PFSK-1 (cell line): ENCODE measurements around the gene PEX6.

ENCODE experiments used
- POLR2AphosphoS5 ChIP-seq: IDR thresholded peaks from 2 replicates; pipeline ENCODE4 v1.6.1; 2012; ENCODE audit warnings: low read depth, mild to moderate bottlenecking, control low read depth, low read length, moderate library complexity
- REST ChIP-seq, 2 experiments: IDR thresholded peaks; 2 replicates each; pipeline versions ENCODE4 v1.6.1 to v1.8.0; 2011 to 2012; ENCODE audit warnings: low read depth in 2 of 2, low read length in 2 of 2, control low read depth in 1 of 2, inconsistent platforms in 1 of 2, mild to moderate bottlenecking in 1 of 2, moderate library complexity in 1 of 2; ENCODE audit not compliant: insufficient read depth in 1 of 2
- SIN3A ChIP-seq: IDR thresholded peaks from 2 replicates; pipeline ENCODE4 v1.6.1; 2012; ENCODE audit warnings: mild to moderate bottlenecking, low read length, moderate library complexity, borderline replicate concordance; ENCODE audit not compliant: insufficient read depth
- TAF1 ChIP-seq: IDR thresholded peaks from 2 replicates; pipeline ENCODE4 v1.6.1; 2012; ENCODE audit warnings: low read length, control low read depth, borderline replicate concordance; ENCODE audit not compliant: insufficient read depth

GRCh38 chr6:42960243-42961019, 18.6 kb downstream of the PEX6 start, which contains the start of gene GNMT:
- TF ChIP-seq POLR2AphosphoS5 (no peak), TAF1 (no peak), REST (IDR thresholded peaks at IDR 0.05; ENCODE audit: insufficient read depth in 1 of 2, low read depth in 2 of 2, low read length in 2 of 2) (no peak), SIN3A (no peak)
